ENCODE measurements around the gene FCHO2. TPM values are rescaled to one million over a fixed set of nuclear protein-coding genes. Genes with fewer than 3 reads are reported as not detected.

FCHO2 gene
- total and polyA plus RNA-seq, 2 experiments from 2014 or later = 13.5 to 18.6 TPM

DNA sequence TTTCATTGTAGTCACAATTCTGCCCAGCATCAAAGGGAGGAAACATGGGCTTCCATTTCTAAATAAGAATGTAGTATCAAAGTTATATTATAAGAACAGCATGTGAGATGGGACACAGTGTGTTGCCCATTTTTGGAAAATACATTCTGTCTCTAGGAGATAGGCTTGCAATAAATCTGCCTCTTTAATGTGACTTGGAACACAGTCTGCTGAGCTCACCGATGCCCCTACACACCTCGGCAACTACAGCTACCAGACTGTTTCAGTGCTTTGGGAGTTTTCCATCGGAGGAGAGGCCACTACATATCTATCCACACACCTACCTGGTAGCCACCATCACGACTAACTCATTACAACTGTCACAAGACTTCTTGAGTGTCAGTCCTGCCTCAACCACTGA is 18.9 kb upstream of the FCHO2 start:
- Histone ChIP-seq H3K27me3 (replicated peaks; ENCODE audit: insufficient read depth) (no peaks in the 10 kb centered on the region), H3F3A (ENCODE audit: insufficient read depth) (no peaks in the 10 kb centered on the region), H3K4me3 (no peak overlapping the region), H3K9me2 (ENCODE audit: insufficient read depth) (no peaks in the 10 kb centered on the region), H3K27ac (no peak overlapping the region), H3K4me1 (ENCODE audit: insufficient read depth) (no peaks in the 10 kb centered on the region), H3K36me3 (ENCODE audit: low read depth) (no peaks in the 10 kb centered on the region), H3K9me3 (ENCODE audit: low read depth) (no peaks in the 10 kb centered on the region), H3K9ac (no peak overlapping the region), H4K20me1 (ENCODE audit: insufficient read depth) (no peaks in the 10 kb centered on the region), H3K79me2 (ENCODE audit: insufficient read depth) (no peaks in the 10 kb centered on the region), H3K4me2 (ENCODE audit: unreplicated experiment) (no peak overlapping the region), H2AFZ (no peak overlapping the region)
- DNase-seq = no peak
- WGBS, 2 experiments (ENCODE audit: low coverage in 1 of 2, low lambda C conversion rate in 2 of 2, missing lambda C conversion rate in 2 of 2) = 67 to 78% methylated on average over 4 of the region's 4 CpGs
- no peak for TF ChIP-seq EZH2 (IDR thresholded peaks at IDR 0.05; ENCODE audit: insufficient read depth, poor library complexity, severe bottlenecking)
- TF ChIP-seq EZH2phosphoT487 (IDR thresholded peaks at IDR 0.05; ENCODE audit: insufficient read depth, low read depth) = no peak
- in situ Hi-C loops (cut with MboI) = no loop called here

DNA sequence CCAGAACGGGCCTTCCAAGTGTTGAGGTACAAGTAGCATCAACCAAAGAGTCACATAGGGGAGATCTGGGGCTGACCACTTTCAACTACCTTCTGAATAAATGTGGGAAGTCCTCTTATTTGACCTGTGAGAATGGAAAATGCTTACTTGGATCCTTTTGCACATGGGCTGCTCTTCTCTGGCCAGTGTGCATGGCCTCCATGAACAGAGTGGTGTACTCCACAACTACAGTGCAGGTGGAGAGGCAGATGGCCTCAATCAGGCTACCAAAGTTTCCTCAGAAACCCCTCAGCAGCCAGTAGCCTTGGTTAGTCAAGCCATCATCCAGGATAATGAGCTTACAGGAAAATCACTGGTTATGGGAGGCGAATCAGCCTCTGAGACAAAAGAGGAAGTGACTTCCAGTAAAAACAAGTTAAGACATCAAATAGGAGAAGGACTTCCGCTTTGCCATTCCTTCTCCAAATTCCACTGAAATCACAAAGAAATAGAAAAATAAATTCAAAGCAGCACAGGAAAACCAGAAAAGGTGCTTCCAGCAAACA is 18.3 kb upstream of the FCHO2 start:
- no peak overlapping the region for H2AFZ ChIP-seq
- TF ChIP-seq EZH2 (IDR thresholded peaks at IDR 0.05; ENCODE audit: insufficient read depth, poor library complexity, severe bottlenecking) (no peak), EZH2phosphoT487 (IDR thresholded peaks at IDR 0.05; ENCODE audit: insufficient read depth, low read depth) (no peak)
- H3K9me3 ChIP-seq (ENCODE audit: low read depth) = no peaks in the 10 kb centered on the region
- DNase-seq = no peak
- in situ Hi-C loops (cut with MboI) = no loop called here
- H3K4me1 ChIP-seq (ENCODE audit: insufficient read depth) = no peaks in the 10 kb centered on the region
- H4K20me1 ChIP-seq (ENCODE audit: insufficient read depth) = no peaks in the 10 kb centered on the region
- WGBS, 2 experiments (ENCODE audit: low coverage in 1 of 2, low lambda C conversion rate in 2 of 2, missing lambda C conversion rate in 2 of 2) = 77 to 86% methylated on average over 3 of the region's 3 CpGs
- H3K79me2 ChIP-seq (ENCODE audit: insufficient read depth) = no peaks in the 10 kb centered on the region
- no peaks in the 10 kb centered on the region for H3K9me2 ChIP-seq (ENCODE audit: insufficient read depth)
- no peak overlapping the region for H3K9ac ChIP-seq
- H3F3A ChIP-seq (ENCODE audit: insufficient read depth) = no peaks in the 10 kb centered on the region
- H3K36me3 ChIP-seq (ENCODE audit: low read depth) = no peaks in the 10 kb centered on the region
- H3K4me3 ChIP-seq = no peak overlapping the region
- no peaks in the 10 kb centered on the region for H3K27me3 ChIP-seq (replicated peaks; ENCODE audit: insufficient read depth)
- no peak overlapping the region for H3K27ac ChIP-seq
- no peak overlapping the region for H3K4me2 ChIP-seq (ENCODE audit: unreplicated experiment)

DNA sequence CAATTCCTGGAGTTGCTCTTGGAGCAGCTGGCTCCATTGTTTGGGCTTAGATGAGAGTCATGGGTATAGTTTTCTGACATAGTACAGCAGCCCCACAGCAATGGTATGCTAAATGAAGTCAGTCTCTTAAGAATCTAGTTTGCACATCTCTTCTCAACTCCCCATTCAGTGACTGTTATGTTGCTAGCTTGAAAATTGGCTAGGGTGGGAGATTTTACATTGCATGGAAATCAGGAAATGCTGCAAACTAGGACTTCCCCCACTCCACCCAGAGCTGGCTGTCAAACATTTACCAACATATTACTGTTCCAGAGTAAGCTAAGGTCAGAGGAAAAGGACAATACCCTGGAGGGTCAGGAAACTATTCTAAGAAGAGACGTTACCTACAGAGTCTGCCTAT is 17.6 kb upstream of the FCHO2 start:
- H4K20me1 ChIP-seq (ENCODE audit: insufficient read depth) = no peaks in the 10 kb centered on the region
- H3K36me3 ChIP-seq (ENCODE audit: low read depth) = no peaks in the 10 kb centered on the region
- no peaks in the 10 kb centered on the region for H3K9me3 ChIP-seq (ENCODE audit: low read depth)
- H2AFZ ChIP-seq = no peak overlapping the region
- TF ChIP-seq EZH2phosphoT487 (IDR thresholded peaks at IDR 0.05; ENCODE audit: insufficient read depth, low read depth) (no peak), EZH2 (IDR thresholded peaks at IDR 0.05; ENCODE audit: insufficient read depth, poor library complexity, severe bottlenecking) (no peak)
- no peaks in the 10 kb centered on the region for H3K27me3 ChIP-seq (replicated peaks; ENCODE audit: insufficient read depth)
- H3K79me2 ChIP-seq (ENCODE audit: insufficient read depth) = no peaks in the 10 kb centered on the region
- H3K4me1 ChIP-seq (ENCODE audit: insufficient read depth) = no peaks in the 10 kb centered on the region
- no peak overlapping the region for H3K9ac ChIP-seq
- H3K4me2 ChIP-seq (ENCODE audit: unreplicated experiment) = no peak overlapping the region
- no peak for DNase-seq
- no peak overlapping the region for H3K4me3 ChIP-seq
- in situ Hi-C loops (cut with MboI) = no loop called here
- WGBS, 2 experiments (ENCODE audit: low coverage in 1 of 2, low lambda C conversion rate in 2 of 2, missing lambda C conversion rate in 2 of 2) = 78 to 93% methylated on average over 1 of the region's 1 CpG
- no peak overlapping the region for H3K27ac ChIP-seq
- no peaks in the 10 kb centered on the region for H3K9me2 ChIP-seq (ENCODE audit: insufficient read depth)
- H3F3A ChIP-seq (ENCODE audit: insufficient read depth) = no peaks in the 10 kb centered on the region

- no peak for DNase-seq
- no peak overlapping the region for H3K4me3 ChIP-seq
- H2AFZ ChIP-seq = no peak overlapping the region
- H3K4me2 ChIP-seq (ENCODE audit: unreplicated experiment) = no peak overlapping the region
- TF ChIP-seq EZH2phosphoT487 (IDR thresholded peaks at IDR 0.05; ENCODE audit: insufficient read depth, low read depth) (no peak), EZH2 (IDR thresholded peaks at IDR 0.05; ENCODE audit: insufficient read depth, poor library complexity, severe bottlenecking) (no peak)
- no peak overlapping the region for H3K9ac ChIP-seq
- no peaks in the 10 kb centered on the region for H3K36me3 ChIP-seq (ENCODE audit: low read depth)
- no peaks in the 10 kb centered on the region for H3K9me3 ChIP-seq (ENCODE audit: low read depth)
- H3F3A ChIP-seq (ENCODE audit: insufficient read depth) = no peaks in the 10 kb centered on the region
- no peaks in the 10 kb centered on the region for H3K27me3 ChIP-seq (replicated peaks; ENCODE audit: insufficient read depth)
- no peaks in the 10 kb centered on the region for H3K79me2 ChIP-seq (ENCODE audit: insufficient read depth)
- H3K9me2 ChIP-seq (ENCODE audit: insufficient read depth) = no peaks in the 10 kb centered on the region
- 40 to 45% methylated on average over 4 of the region's 4 CpGs for WGBS, 2 experiments (ENCODE audit: low coverage in 1 of 2, low lambda C conversion rate in 2 of 2, missing lambda C conversion rate in 2 of 2)
- no peak overlapping the region for H3K27ac ChIP-seq
- in situ Hi-C loops (cut with MboI) = no loop called here
- H3K4me1 ChIP-seq (ENCODE audit: insufficient read depth) = no peaks in the 10 kb centered on the region
- no peaks in the 10 kb centered on the region for H4K20me1 ChIP-seq (ENCODE audit: insufficient read depth)
These were observed 15.8 kb upstream of the FCHO2 start for GRCh38 chr5:72940082-72940481.

DNA sequence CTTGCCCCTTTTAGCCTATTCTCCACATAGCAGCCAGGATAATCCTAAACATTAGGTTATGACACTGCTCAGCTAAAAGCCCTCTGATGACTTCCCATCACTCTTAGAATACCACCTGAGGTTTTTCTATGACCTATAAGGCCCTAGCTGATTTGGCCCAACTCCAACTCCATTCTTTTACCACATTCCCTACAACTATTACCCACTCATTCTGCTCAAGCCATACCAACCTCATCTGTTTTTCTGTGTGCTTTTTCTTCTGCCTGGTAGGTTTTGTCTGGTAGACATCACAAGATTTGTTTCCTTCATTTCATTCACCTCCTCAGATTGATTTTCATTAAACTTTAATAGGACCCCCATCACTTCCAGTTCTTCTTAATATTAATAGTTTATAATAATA is 12.5 kb upstream of the FCHO2 start:
- H3K4me1 ChIP-seq (ENCODE audit: insufficient read depth) = no peaks in the 10 kb centered on the region
- no peaks in the 10 kb centered on the region for H4K20me1 ChIP-seq (ENCODE audit: insufficient read depth)
- TF ChIP-seq EZH2phosphoT487 (IDR thresholded peaks at IDR 0.05; ENCODE audit: insufficient read depth, low read depth) (no peak), EZH2 (IDR thresholded peaks at IDR 0.05; ENCODE audit: insufficient read depth, poor library complexity, severe bottlenecking) (no peak)
- H3K27ac ChIP-seq = no peak overlapping the region
- no peak overlapping the region for H3K9ac ChIP-seq
- no peak for DNase-seq
- H2AFZ ChIP-seq = no peak overlapping the region
- H3K9me3 ChIP-seq (ENCODE audit: low read depth) = no peaks in the 10 kb centered on the region
- H3K27me3 ChIP-seq (replicated peaks; ENCODE audit: insufficient read depth) = no peaks in the 10 kb centered on the region
- in situ Hi-C loops (cut with MboI) = no loop called here
- H3K36me3 ChIP-seq (ENCODE audit: low read depth) = no peaks in the 10 kb centered on the region
- no peaks in the 10 kb centered on the region for H3K79me2 ChIP-seq (ENCODE audit: insufficient read depth)
- no peaks in the 10 kb centered on the region for H3K9me2 ChIP-seq (ENCODE audit: insufficient read depth)
- H3F3A ChIP-seq (ENCODE audit: insufficient read depth) = no peaks in the 10 kb centered on the region
- H3K4me3 ChIP-seq = no peak overlapping the region
- H3K4me2 ChIP-seq (ENCODE audit: unreplicated experiment) = no peak overlapping the region

Data from GM23248 (cell line).